WTC11 (cell line): Measurements from ENCODE around the gene CYP11A1. TPM values are rescaled to one million over a fixed set of nuclear protein-coding genes. Genes with fewer than 3 reads are reported as not detected.

Experiments used
- ATAC-seq: fragments of 200-7000 bp; cut with Tn5 transposase; 2 replicates; pipeline ENCODE4 v1.10.0; 2021; ENCODE audit warnings: mild to moderate bottlenecking, moderate library complexity
- CTCF ChIA-PET: fragments of 300-600 bp; sonication (Branson Sonifier 250); formaldehyde crosslinking; loops from one replicate; lab custom pipeline; 2021; ENCODE audit warnings: antibody characterized with exemption; lab: Charles Lee
- POLR2A ChIA-PET: fragments of 350-600 bp; sonication (Branson Sonifier 250); formaldehyde crosslinking; loops from one replicate; lab custom pipeline; 2021; ENCODE audit warnings: antibody characterized with exemption; lab: Charles Lee
- DNase-seq: peaks from one replicate; pipeline ENCODE4 v3.0.0; 2021; ENCODE audit warnings: low spot score
- H3K27ac Mint-ChIP-seq: 2 replicates; pipeline ENCODE4 v1.8.0; 2021; ENCODE audit warnings: mixed read lengths
- H3K27me3 Mint-ChIP-seq: 2 replicates; pipeline ENCODE4 v1.8.0; 2021; ENCODE audit warnings: low read depth, mild to moderate bottlenecking, moderate library complexity, mixed read lengths
- H3K36me3 Mint-ChIP-seq: 2 replicates; pipeline ENCODE4 v1.8.0; 2021; ENCODE audit warnings: mixed read lengths
- H3K4me1 Mint-ChIP-seq: 2 replicates; pipeline ENCODE4 v1.8.0; 2022; ENCODE audit warnings: mixed read lengths
- H3K4me3 Mint-ChIP-seq: 2 replicates; pipeline ENCODE4 v1.8.0; 2021; ENCODE audit warnings: mild to moderate bottlenecking, moderate library complexity, mixed read lengths
- H3K9me3 Mint-ChIP-seq: 2 replicates; pipeline ENCODE4 v1.8.0; 2021; ENCODE audit warnings: mixed read lengths
- ERG ChIP-seq: fragments of 250-450 bp; sonication (Bioruptor Pico); IDR thresholded peaks from 2 replicates; pipeline ENCODE4 v1.8.0; 2021; ENCODE audit warnings: mild to moderate bottlenecking
- FOXJ3 ChIP-seq: sonication (generic); formaldehyde crosslinking; IDR thresholded peaks from 2 replicates; pipeline ENCODE4 v1.9.0; 2021; ENCODE audit warnings: missing genetic modification reagents, mild to moderate bottlenecking, borderline replicate concordance
- JUN ChIP-seq: sonication (generic); formaldehyde crosslinking; IDR thresholded peaks from 2 replicates; pipeline ENCODE4 v1.8.0; 2023; ENCODE audit warnings: mild to moderate bottlenecking, missing genetic modification reagents
- OVOL2 ChIP-seq: fragments of 250-450 bp; sonication (Bioruptor Pico); IDR thresholded peaks from 2 replicates; pipeline ENCODE4 v1.9.0; 2021; ENCODE audit warnings: mild to moderate bottlenecking, borderline replicate concordance
- ZBTB21 ChIP-seq: sonication (generic); formaldehyde crosslinking; IDR thresholded peaks from 2 replicates; pipeline ENCODE4 v1.8.1; 2023; ENCODE audit warnings: mild to moderate bottlenecking, missing genetic modification reagents, borderline replicate concordance
- ZNF138 ChIP-seq: sonication (generic); formaldehyde crosslinking; conservative IDR thresholded peaks from 2 replicates; pipeline ENCODE4 v1.8.1; 2022; ENCODE audit warnings: mild to moderate bottlenecking, moderate library complexity, missing genetic modification reagents
- ZNF425 ChIP-seq: fragments of 250-450 bp; sonication (Bioruptor Pico); conservative IDR thresholded peaks from 2 replicates; pipeline ENCODE4 v1.9.0; 2021; ENCODE audit warnings: mild to moderate bottlenecking
- ZNF512 ChIP-seq: sonication (generic); formaldehyde crosslinking; IDR thresholded peaks from 2 replicates; pipeline ENCODE4 v1.8.1; 2022; ENCODE audit warnings: missing genetic modification reagents, borderline replicate concordance
- total RNA-seq: library from RNA; stranded (reverse); gene quantifications from 3 replicates; pipeline ENCODE4 v1.2.3, GENCODE V29; 2021
- TF ChIP-seq, protein P1 (sequence below): sonication (generic); formaldehyde crosslinking; IDR thresholded peaks from 2 replicates; pipeline ENCODE4 v1.8.1; 2023; ENCODE audit warnings: mild to moderate bottlenecking, moderate library complexity, missing genetic modification reagents
- TF ChIP-seq, protein P2 (sequence below): sonication (generic); formaldehyde crosslinking; IDR thresholded peaks from 2 replicates; pipeline ENCODE4 v1.8.1; 2023; ENCODE audit warnings: mild to moderate bottlenecking, missing genetic modification reagents, borderline replicate concordance
- TF ChIP-seq, protein P3 (sequence below): sonication (generic); formaldehyde crosslinking; IDR thresholded peaks from 2 replicates; pipeline ENCODE4 v1.8.0; 2023; ENCODE audit warnings: mild to moderate bottlenecking, missing genetic modification reagents
- TF ChIP-seq, protein P4 (sequence below): fragments of 200-600 bp; IDR thresholded peaks from 2 replicates; pipeline ENCODE4 v1.8.0; 2022; ENCODE audit warnings: antibody characterized with exemption
- TF ChIP-seq, protein P5 (sequence below): sonication (generic); formaldehyde crosslinking; IDR thresholded peaks from 2 replicates; pipeline ENCODE4 v1.8.0; 2022; ENCODE audit warnings: missing genetic modification reagents

CYP11A1 gene
- total RNA-seq, 1 experiment from 2014 or later: 3.4 TPM

DNA sequence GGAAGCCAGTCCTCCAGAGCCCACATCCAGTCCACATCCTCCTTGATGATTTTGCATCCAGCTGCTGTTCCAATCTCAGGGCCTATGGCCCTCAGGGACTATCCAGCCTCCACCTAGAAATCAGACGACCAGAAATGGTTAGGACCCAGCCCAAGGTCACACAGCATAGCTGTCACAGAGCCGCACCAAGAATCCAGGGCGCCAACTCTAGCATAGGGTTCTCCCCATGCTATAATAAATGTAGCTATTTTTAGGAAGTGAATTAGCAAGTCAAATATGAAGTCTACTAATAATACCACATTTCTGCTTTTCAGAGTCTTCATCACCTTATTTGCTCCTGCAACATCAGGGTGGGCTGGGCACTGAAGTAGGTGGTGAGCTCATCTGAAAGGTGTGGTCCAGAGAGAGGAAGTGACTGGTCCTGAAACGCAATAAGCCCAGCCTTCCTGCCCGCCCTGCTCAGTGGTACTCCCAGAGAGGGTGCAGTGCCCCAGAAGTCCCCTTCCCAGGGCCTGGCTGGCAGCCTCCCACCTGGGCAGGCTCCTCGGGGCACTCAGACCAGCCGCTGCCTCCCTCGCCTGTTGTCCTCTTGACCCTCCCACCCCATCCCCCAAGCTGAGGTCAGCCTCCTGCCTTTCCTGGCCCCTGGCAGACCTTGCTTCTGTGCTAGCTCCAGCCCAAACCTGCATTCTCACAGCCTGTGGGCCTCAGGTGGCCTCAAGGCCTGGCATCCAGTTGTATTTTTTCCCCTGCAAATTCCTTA is 17.6 kb upstream of the CYP11A1 start:
- DNase-seq: no peak

More for the DNA sequence above, 17.6 kb upstream of the CYP11A1 start:
- peaks cover 13% of the 10 kb centered on the region for H3K4me1 Mint-ChIP-seq
- ChIA-PET POLR2A (interaction anchor here (1.2 to 1.7 kb wide), 2 partner anchors 49 to 148 kb away, joined by 3 to 7 read pairs; partner anchors contain the start of gene SEMA7A), CTCF (interaction anchor here (0.7 to 4.2 kb wide), 13 partner anchors 9 to 412 kb away, joined by 3 to 38 read pairs (median 4); no protein-coding TSS in a partner anchor)
- H3K9me3 Mint-ChIP-seq: no peaks in the 10 kb centered on the region
- H3K27me3 Mint-ChIP-seq: no peaks in the 10 kb centered on the region
- H3K27ac Mint-ChIP-seq: no peak overlapping the region
- H3K4me3 Mint-ChIP-seq: no peak overlapping the region
- no peak for TF ChIP-seq ZNF138 (CRISPR knock-in tag)
- no peak for TF ChIP-seq ZBTB21 (CRISPR knock-in tag)
- TF ChIP-seq, protein P1, sequence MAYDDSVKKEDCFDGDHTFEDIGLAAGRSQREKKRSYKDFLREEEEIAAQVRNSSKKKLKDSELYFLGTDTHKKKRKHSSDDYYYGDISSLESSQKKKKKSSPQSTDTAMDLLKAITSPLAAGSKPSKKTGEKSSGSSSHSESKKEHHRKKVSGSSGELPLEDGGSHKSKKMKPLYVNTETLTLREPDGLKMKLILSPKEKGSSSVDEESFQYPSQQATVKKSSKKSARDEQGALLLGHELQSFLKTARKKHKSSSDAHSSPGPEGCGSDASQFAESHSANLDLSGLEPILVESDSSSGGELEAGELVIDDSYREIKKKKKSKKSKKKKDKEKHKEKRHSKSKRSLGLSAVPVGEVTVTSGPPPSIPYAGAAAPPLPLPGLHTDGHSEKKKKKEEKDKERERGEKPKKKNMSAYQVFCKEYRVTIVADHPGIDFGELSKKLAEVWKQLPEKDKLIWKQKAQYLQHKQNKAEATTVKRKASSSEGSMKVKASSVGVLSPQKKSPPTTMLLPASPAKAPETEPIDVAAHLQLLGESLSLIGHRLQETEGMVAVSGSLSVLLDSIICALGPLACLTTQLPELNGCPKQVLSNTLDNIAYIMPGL (CRISPR knock-in tag): no peak
- no peak for TF ChIP-seq ZNF425 (CRISPR knock-in tag)
- no peak for TF ChIP-seq FOXJ3
- TF ChIP-seq, protein P2, sequence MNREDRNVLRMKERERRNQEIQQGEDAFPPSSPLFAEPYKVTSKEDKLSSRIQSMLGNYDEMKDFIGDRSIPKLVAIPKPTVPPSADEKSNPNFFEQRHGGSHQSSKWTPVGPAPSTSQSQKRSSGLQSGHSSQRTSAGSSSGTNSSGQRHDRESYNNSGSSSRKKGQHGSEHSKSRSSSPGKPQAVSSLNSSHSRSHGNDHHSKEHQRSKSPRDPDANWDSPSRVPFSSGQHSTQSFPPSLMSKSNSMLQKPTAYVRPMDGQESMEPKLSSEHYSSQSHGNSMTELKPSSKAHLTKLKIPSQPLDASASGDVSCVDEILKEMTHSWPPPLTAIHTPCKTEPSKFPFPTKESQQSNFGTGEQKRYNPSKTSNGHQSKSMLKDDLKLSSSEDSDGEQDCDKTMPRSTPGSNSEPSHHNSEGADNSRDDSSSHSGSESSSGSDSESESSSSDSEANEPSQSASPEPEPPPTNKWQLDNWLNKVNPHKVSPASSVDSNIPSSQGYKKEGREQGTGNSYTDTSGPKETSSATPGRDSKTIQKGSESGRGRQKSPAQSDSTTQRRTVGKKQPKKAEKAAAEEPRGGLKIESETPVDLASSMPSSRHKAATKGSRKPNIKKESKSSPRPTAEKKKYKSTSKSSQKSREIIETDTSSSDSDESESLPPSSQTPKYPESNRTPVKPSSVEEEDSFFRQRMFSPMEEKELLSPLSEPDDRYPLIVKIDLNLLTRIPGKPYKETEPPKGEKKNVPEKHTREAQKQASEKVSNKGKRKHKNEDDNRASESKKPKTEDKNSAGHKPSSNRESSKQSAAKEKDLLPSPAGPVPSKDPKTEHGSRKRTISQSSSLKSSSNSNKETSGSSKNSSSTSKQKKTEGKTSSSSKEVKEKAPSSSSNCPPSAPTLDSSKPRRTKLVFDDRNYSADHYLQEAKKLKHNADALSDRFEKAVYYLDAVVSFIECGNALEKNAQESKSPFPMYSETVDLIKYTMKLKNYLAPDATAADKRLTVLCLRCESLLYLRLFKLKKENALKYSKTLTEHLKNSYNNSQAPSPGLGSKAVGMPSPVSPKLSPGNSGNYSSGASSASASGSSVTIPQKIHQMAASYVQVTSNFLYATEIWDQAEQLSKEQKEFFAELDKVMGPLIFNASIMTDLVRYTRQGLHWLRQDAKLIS: no peak
- TF ChIP-seq JUN (CRISPR knock-in tag): no peak
- no peak for TF ChIP-seq ERG
- TF ChIP-seq, protein P3, sequence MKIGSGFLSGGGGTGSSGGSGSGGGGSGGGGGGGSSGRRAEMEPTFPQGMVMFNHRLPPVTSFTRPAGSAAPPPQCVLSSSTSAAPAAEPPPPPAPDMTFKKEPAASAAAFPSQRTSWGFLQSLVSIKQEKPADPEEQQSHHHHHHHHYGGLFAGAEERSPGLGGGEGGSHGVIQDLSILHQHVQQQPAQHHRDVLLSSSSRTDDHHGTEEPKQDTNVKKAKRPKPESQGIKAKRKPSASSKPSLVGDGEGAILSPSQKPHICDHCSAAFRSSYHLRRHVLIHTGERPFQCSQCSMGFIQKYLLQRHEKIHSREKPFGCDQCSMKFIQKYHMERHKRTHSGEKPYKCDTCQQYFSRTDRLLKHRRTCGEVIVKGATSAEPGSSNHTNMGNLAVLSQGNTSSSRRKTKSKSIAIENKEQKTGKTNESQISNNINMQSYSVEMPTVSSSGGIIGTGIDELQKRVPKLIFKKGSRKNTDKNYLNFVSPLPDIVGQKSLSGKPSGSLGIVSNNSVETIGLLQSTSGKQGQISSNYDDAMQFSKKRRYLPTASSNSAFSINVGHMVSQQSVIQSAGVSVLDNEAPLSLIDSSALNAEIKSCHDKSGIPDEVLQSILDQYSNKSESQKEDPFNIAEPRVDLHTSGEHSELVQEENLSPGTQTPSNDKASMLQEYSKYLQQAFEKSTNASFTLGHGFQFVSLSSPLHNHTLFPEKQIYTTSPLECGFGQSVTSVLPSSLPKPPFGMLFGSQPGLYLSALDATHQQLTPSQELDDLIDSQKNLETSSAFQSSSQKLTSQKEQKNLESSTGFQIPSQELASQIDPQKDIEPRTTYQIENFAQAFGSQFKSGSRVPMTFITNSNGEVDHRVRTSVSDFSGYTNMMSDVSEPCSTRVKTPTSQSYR (CRISPR knock-in tag): no peak
- TF ChIP-seq, protein P4, sequence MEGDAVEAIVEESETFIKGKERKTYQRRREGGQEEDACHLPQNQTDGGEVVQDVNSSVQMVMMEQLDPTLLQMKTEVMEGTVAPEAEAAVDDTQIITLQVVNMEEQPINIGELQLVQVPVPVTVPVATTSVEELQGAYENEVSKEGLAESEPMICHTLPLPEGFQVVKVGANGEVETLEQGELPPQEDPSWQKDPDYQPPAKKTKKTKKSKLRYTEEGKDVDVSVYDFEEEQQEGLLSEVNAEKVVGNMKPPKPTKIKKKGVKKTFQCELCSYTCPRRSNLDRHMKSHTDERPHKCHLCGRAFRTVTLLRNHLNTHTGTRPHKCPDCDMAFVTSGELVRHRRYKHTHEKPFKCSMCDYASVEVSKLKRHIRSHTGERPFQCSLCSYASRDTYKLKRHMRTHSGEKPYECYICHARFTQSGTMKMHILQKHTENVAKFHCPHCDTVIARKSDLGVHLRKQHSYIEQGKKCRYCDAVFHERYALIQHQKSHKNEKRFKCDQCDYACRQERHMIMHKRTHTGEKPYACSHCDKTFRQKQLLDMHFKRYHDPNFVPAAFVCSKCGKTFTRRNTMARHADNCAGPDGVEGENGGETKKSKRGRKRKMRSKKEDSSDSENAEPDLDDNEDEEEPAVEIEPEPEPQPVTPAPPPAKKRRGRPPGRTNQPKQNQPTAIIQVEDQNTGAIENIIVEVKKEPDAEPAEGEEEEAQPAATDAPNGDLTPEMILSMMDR: no peak
- no peak for TF ChIP-seq ZNF512 (CRISPR knock-in tag)
- TF ChIP-seq, protein P5, sequence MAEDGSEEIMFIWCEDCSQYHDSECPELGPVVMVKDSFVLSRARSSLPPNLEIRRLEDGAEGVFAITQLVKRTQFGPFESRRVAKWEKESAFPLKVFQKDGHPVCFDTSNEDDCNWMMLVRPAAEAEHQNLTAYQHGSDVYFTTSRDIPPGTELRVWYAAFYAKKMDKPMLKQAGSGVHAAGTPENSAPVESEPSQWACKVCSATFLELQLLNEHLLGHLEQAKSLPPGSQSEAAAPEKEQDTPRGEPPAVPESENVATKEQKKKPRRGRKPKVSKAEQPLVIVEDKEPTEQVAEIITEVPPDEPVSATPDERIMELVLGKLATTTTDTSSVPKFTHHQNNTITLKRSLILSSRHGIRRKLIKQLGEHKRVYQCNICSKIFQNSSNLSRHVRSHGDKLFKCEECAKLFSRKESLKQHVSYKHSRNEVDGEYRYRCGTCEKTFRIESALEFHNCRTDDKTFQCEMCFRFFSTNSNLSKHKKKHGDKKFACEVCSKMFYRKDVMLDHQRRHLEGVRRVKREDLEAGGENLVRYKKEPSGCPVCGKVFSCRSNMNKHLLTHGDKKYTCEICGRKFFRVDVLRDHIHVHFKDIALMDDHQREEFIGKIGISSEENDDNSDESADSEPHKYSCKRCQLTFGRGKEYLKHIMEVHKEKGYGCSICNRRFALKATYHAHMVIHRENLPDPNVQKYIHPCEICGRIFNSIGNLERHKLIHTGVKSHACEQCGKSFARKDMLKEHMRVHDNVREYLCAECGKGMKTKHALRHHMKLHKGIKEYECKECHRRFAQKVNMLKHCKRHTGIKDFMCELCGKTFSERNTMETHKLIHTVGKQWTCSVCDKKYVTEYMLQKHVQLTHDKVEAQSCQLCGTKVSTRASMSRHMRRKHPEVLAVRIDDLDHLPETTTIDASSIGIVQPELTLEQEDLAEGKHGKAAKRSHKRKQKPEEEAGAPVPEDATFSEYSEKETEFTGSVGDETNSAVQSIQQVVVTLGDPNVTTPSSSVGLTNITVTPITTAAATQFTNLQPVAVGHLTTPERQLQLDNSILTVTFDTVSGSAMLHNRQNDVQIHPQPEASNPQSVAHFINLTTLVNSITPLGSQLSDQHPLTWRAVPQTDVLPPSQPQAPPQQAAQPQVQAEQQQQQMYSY (CRISPR knock-in tag): no peak
- TF ChIP-seq OVOL2 (CRISPR knock-in tag): no peak
- no peak for ATAC-seq
- no peaks in the 10 kb centered on the region for H3K36me3 Mint-ChIP-seq
